ENCODE measurements around the gene GRID2.
"Not testable (repeated sequence)": the region's sequence is repeated elsewhere in the genome, so short reads cannot be mapped to it uniquely, and the experiment has no call there.

Gene GRID2

DNA sequence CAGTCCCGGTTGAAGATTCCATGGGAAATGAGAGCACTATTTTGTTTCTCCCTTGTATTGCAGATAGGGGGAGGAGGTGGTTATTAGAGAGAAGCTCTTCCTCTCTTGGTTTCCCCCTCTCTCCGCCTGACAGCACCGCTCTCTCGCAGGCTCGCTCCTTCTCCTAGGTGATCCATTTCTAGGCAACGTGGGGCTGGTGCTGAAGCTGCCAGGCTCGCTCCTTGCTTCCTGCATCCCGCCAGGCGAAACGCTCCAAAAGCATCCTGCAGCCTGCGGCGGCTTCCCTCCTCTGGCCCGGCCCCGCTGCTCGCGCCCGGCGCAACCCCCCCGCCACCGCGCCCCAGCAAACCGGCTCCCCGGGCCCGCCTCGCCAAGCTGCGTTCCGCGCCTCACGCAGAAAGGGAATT, at the start of gene GRID2:
Gene GRID2, plus strand, starts transcription at position 346 of the 407 bp plus-strand sequence.
- DNase-seq, result no peak

- no peak for DNase-seq
These were observed 49.6 kb upstream of the GRID2 start for GRCh38 chr4:92253986-92254671.

DNA sequence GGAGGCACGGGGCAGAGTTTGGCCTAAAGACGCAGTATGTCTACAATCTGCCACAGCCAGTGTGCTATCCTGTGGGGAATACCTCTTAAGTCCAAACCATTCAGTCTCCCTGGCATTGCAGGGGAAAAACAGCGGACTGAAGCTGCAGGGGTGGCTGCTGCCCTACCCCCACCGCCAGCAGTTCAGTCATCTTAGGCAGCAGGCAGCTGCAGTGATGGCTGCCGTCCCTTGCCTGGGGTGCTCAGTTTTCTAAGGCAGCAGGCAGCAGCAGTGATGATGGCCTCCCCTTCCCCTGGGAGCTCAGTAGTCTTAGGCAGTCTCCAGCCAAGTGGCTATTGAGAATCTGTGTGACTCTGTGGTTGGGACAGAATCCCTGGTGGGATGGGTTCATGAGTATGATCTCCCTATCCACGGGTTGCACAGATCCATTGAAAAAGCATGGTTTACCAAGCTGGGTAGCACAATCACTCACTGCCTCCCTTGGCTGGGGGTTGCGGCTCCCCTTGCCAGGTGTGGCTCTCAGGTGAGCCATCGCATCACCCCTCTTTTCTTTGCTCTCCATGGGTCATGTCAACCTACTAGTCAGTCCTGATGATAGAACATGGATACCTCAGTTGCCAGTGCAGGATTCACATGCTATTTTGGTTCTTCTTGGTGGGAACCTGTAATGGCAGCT, 48.9 kb upstream of the GRID2 start:
- no peak for DNase-seq

GRCh38 chr4:92255920-92256244, 47.9 kb upstream of the GRID2 start:
- DNase-seq, result no peak

DNA sequence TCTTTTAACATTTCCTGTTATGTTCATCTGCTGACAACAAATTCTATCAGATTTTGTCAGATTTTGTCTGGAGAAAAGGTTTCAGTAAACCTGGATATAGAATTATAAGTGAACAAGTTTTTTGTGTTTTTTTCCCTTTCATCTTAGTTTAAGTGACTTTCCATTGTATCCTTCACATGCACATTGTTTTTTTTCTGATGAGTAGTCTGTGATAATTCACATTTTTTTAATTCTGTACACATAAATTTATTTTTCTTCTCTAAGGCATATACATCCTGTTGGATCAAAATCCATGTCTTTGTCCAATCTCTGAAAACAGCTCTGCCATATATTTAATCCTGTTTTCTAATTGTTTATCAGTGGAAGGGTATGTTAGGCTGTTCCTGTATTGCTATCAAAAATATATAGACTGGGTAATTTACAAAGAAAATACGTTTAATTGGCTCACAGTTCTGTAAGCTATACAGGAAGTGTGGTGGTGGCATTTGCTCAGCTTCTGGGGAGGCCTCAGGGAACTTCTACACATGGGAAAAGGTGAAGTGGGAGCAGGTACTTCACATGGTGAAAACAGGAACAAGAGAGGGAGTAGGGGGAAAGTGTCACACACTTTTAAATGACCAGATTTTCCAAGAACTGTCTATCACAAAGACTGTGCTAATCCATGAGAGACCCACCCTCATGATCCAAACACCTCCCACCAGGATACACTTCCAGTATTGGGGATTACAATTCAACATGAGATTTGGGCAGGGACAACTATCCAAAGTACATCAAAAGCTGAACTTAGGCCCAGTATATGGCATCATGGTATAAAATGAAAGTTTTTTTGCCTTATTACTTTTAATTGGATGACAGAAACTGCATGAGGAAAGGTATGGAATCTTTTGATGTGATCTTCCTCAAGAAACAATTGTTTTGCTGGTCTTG, 45.6 kb upstream of the GRID2 start:
- DNase-seq, result no peak

GRCh38 chr4:92261256-92261655, 42.5 kb upstream of the GRID2 start:
- no peak for DNase-seq

DNA sequence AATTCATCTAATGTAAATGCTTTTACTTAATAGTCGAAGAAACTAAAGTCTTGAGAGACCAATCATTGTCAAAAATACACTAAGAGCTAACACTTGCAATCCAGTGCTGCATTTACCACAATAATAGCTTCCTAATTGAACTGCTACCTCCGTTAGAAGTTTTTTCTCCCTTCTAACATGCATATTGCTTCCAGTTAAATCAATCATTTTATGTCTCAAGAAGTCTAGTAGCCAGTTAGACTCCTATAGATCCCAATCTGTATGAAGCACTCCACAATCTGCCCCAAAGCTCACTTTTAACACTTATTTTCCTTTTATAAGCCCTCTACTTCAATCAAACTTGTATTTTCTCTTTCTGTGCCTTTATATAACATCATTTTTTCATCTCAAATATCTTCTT, 41.4 kb upstream of the GRID2 start:
- no peak for DNase-seq

GRCh38 chr4:92263010-92263409, 40.8 kb upstream of the GRID2 start:
- DNase-seq, result no peak

DNA sequence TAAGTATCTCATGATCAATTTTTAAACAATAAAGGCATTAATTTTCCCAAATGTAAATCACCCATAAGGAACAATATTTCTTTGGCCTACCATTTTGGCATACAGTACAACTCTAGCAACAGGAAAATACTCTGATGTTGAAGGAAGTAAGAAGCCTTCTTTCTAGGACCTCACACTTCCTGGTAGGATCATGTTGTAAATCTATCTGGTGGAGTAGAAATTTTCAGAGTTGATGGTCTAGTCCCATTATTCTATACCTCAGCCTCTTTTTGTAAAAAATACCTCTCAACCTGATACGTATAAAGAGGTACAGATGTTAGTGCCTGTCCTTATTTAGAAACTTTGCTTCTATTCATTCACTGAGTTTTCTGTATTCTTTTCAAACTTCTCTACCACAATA, 40.2 kb upstream of the GRID2 start:
- DNase-seq, result no peak

DNA sequence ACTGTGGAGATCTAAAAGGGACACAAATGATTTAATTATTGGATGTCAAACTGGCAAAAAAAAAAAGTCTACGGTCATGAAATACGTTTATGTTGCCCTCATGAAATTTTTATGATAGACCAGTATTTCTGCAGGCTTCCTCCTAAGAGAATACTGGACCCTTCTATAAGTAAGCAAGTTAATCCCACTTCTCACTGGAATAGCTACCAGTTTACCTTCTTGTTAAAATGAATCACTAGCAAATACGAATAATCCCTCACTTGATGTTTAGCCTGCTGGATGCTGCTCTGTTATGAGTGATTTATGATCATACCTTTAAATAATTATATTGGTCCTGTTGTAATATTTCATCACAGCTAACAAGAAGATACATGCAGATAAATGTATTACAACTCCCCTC, 39.6 kb upstream of the GRID2 start:
- DNase-seq, result no peak

DNA sequence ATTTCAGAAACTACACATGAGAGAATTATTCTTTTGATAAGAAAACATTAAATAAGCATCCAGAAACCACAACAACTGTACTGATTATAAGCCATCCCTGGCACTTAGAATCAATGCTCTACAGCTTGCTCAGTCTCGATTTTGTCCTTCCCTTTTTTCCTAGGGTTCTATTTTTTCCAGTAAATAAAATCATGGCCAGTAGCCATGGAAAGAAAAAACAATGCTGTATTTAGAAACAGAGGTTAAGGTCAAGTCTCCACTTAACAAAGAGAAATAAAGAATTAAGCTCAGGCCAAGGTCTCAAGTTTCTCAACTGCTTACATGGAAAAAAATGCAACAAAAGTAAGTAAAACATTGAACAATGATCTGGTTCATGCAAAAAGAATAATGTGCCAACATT, 38.7 kb upstream of the GRID2 start:
- no peak for DNase-seq

- DNase-seq, result no peak
These were observed 38.0 kb upstream of the GRID2 start for GRCh38 chr4:92265798-92266197.

DNA sequence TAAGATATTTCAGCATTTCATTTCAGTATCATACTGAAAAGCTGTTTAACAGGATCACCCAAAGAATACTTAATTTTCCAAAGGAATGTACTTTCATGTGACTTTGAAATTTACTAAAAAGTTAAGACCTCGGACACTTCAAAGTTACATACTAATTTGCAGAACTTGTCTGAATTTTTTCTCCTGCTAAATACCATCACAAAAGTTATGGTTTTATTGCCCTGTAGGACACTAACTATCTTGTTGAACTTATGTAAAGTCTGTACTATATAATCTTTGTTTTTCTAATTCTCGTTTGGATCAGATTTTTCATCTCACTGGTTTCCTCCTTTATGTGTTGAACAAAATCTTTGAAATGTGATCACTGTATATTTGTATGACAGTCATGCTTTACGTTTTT, 37.2 kb upstream of the GRID2 start:
- no peak for DNase-seq

- DNase-seq, result no peak
These were observed 35.1 kb upstream of the GRID2 start for GRCh38 chr4:92268642-92269041.

DNA sequence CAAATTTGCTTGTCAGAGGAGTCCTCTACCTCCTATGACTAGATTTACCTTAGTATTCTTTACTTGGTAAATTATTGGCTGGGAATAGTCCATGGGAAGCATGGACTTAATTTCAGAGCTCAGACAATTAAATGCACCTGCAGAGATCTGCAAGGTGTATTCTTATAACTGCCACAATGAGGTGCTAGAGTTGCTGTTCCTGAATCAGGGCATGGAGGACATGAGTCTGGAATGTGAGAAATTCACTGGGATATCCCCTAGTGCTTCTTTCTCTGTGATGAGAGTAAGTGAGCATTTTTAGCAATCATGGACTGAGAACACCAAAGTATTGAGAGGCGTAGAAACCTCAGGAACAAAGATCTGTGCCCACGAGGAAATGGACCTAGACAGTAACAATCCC, 32.9 kb upstream of the GRID2 start:
- no peak for DNase-seq

DNA sequence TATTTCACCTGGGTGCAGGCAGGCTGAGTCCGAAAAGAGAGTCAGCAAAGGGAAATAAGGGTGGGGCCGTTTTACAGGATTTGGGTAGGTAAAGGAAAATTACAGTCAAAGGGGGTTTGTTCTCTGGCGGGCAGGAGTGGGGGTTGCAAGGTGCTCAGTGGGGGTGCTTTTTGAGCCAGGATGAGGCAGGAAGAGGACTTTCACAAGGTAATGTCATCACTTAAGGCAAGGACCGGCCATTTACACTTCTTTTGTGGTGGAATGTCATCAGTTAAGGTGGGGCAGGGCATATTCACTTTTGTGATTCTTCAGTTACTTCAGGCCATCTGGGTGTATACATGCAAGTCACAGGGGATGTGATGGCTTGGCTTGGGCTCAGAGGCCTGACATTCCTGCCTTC, 32.2 kb upstream of the GRID2 start:
- not testable (repeated sequence) for DNase-seq

DNA sequence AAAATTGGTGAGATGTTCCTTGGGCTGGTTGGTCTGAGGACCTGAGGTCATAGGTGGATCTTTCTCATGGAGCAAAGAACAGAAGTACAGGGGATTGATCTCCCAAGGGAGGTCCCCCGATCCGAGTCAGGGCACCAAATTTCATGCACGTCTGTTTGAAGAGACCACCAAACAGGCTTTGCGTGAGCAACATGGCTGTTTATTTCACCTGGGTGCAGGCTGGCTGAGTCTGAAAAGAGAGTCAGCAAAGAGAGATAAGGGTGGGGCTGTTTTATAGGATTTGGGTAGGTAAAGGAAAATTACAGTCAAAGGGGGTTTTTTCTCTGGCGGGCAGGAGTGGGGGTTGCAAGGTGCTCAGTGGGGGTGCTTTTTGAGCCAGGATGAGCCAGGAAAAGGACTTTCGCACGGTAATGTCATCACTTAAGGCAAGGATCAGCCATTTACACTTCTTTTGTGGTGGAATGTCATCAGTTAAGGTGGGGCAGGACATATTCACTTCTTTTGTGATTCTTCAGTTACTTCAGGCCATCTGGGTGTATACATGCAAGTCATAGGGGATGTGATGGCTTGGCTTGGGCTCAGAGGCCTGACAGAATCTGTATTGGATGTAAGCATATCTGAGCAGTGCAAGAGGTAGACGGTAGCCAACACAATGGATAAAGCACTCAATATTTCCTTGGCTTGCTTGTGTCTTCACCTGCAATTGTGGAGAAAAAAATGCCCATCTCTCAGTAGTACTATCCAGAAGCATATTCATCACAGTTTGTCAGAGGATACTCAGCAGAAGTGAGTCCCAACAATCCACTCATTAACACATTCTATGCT, 26.5 kb upstream of the GRID2 start:
- DNase-seq, result not testable (repeated sequence)

DNA sequence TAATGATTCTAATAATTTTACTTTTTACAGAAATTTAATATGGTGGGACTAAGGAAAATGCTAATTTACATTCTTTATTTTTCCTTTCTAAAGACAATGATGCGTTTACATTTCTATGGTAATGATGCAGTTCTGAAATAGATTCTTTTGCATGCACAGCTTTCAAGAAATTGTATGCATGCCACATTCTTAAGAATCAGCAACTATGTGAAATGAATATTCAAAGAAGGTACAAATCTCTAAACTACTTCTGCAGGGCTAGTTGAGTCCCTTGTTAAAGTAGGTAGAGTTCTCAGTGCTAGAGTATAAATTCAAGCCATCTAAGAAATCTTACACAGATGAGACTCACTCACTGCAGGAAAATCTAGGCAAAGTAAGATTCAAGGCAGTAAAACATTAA, 24.5 kb upstream of the GRID2 start:
- DNase-seq, result no peak

GRCh38 chr4:92299152-92299551, 4.6 kb upstream of the GRID2 start:
- DNase-seq, result no peak

DNA sequence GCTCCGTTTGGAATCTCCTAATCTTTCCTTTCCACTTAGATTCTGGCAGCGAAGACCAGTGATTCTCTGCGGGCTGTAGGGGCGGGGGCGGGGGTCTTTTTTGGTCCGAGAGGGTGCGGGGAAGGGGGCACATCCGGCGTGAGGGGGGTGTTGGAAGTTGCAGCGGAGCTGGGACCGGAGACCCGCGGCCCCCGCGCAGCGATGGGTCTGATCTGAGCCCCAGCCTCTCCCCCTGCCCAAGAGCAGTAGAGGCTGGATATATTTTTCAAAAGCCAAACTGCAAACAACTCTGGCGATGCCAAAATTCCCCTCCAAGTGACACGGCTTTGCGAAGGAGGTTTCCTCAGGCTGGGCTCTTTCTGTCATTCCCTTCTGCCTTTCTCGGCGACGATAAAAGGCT, 355 bp downstream of the GRID2 start:
- no peak for DNase-seq

DNA sequence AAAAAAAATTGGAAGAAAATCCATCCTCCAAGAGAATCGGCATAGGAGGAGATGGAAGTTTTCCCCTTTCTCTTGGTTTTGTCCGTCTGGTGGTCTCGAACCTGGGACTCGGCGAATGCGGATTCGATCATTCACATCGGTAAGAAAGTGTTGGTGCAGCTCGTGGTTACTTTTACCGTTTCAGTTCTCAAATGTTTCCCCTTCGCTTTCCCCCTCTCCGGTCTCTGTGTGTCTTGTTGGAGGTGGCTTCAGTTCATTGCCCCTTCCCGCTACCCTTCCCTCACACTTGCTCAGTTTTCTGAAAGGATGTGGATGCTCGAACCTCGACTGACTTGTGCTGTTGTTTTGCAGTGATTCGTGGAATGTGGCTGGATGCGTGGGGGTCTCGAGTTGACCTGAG, 840 bp downstream of the GRID2 start:
- DNase-seq, result no peak

- DNase-seq, result no peak
These were observed 1.5 kb downstream of the GRID2 start for GRCh38 chr4:92305148-92305877.
